HL-60 (cell line): ENCODE results near the gene FSIP1.

Source experiments
- GABPA ChIP-seq: IDR thresholded peaks from 2 replicates; pipeline ENCODE4 v1.6.1; 2012; ENCODE audit warnings: low read depth
- POLR2AphosphoS5 ChIP-seq: IDR thresholded peaks from 2 replicates; pipeline ENCODE4 v1.6.1; 2012; ENCODE audit warnings: low read depth
- TF ChIP-seq, protein P1 (sequence below): IDR thresholded peaks from one replicate; pipeline ENCODE4 v1.5.1; 2011; ENCODE audit warnings: low read length, control low read depth, inconsistent platforms; ENCODE audit not compliant: insufficient read depth

DNA sequence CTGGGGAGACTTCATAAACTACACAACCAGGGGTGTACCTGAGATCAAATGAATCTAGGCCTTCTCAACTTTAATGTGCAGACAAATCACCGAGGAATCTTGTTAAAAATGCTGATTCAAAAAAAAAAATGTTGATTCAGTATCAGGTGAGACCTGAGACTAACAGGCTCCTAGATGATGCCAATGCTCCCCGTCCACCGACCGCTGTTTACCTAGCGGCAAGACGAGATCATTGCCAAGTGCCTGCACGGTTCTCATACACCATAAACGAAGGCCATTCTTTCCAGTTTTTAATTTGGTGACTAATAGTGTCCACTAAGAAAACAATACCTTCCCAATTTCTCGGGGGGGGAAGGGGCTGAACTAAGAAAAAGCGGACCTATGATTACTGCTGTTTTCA, 2.5 kb upstream of the FSIP1 start:
- TF ChIP-seq, protein P1, sequence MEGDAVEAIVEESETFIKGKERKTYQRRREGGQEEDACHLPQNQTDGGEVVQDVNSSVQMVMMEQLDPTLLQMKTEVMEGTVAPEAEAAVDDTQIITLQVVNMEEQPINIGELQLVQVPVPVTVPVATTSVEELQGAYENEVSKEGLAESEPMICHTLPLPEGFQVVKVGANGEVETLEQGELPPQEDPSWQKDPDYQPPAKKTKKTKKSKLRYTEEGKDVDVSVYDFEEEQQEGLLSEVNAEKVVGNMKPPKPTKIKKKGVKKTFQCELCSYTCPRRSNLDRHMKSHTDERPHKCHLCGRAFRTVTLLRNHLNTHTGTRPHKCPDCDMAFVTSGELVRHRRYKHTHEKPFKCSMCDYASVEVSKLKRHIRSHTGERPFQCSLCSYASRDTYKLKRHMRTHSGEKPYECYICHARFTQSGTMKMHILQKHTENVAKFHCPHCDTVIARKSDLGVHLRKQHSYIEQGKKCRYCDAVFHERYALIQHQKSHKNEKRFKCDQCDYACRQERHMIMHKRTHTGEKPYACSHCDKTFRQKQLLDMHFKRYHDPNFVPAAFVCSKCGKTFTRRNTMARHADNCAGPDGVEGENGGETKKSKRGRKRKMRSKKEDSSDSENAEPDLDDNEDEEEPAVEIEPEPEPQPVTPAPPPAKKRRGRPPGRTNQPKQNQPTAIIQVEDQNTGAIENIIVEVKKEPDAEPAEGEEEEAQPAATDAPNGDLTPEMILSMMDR, result no peak
- TF ChIP-seq POLR2AphosphoS5 (no peak), GABPA (no peak)
